GM19452 (cell line): ENCODE results near the gene SIMC1.
"Not testable (repeated sequence)": the region's sequence is repeated elsewhere in the genome, so short reads cannot be mapped to it uniquely, and the experiment has no call there.

Experiments
- ATAC-seq: cut with Tn5 transposase; IDR thresholded peaks from one replicate; pipeline ENCODE4 v1.9.1; 2021; ENCODE audit not compliant: unreplicated experiment

The SIMC1 gene

GRCh38 chr5:176237971-176238644 lies at the start of gene SIMC1:
Gene SIMC1, plus strand, starts transcription at chr5:176238424. Its CDS starts 85 bp downstream, at chr5:176238509.
- peak; percentile 72 for ATAC-seq

- ATAC-seq, result no peak
Measured at GRCh38 chr5:176188506-176189193, 49.6 kb upstream of the SIMC1 start.

- no peak for ATAC-seq
Measured at GRCh38 chr5:176189857-176190256, 48.4 kb upstream of the SIMC1 start.

GRCh38 chr5:176190886-176191755 lies 47.1 kb upstream of the SIMC1 start:
- no peak for ATAC-seq

GRCh38 chr5:176192094-176192721 lies 46.0 kb upstream of the SIMC1 start:
- no peak for ATAC-seq

GRCh38 chr5:176192722-176193117 lies 45.5 kb upstream of the SIMC1 start:
- ATAC-seq, result not testable (repeated sequence)

GRCh38 chr5:176193636-176194035 lies 44.6 kb upstream of the SIMC1 start:
- not testable (repeated sequence) for ATAC-seq

- ATAC-seq, result not testable (repeated sequence)
Measured at GRCh38 chr5:176194238-176195083, 43.8 kb upstream of the SIMC1 start.

GRCh38 chr5:176195084-176195413 lies 43.2 kb upstream of the SIMC1 start:
- not testable (repeated sequence) for ATAC-seq

- ATAC-seq, result not testable (repeated sequence)
Measured at GRCh38 chr5:176195487-176196207, 42.6 kb upstream of the SIMC1 start.

GRCh38 chr5:176196781-176197180 lies 41.4 kb upstream of the SIMC1 start:
- ATAC-seq, result not testable (repeated sequence)

- ATAC-seq, result not testable (repeated sequence)
Measured at GRCh38 chr5:176197234-176197858, 40.9 kb upstream of the SIMC1 start.

- not testable (repeated sequence) for ATAC-seq
Measured at GRCh38 chr5:176198299-176198698, 39.9 kb upstream of the SIMC1 start.

GRCh38 chr5:176198991-176199733 lies 39.1 kb upstream of the SIMC1 start:
- not testable (repeated sequence) for ATAC-seq

GRCh38 chr5:176199803-176200399 lies 38.3 kb upstream of the SIMC1 start:
- ATAC-seq, result not testable (repeated sequence)

- no peak for ATAC-seq
Measured at GRCh38 chr5:176201811-176202210, 36.4 kb upstream of the SIMC1 start.

GRCh38 chr5:176203086-176203485 lies 35.1 kb upstream of the SIMC1 start:
- no peak for ATAC-seq

GRCh38 chr5:176203535-176203934 lies 34.7 kb upstream of the SIMC1 start:
- not testable (repeated sequence) for ATAC-seq
